ENCODE results near the gene MGAT2.

- TF ChIP-seq POLR2A (IDR thresholded peaks at IDR 0.05) (no peak), CTCF (IDR thresholded peaks at IDR 0.05 in 4 of 5, conservative IDR thresholded peaks at IDR 0.05 in 1 of 5) (no peak)
Measured at GRCh38 chr14:49584058-49584457, 36.5 kb upstream of the MGAT2 start.
